Spleen (tissue), 7 donors: ENCODE results near the gene CA9.

Source experiments
- CTCF ChIP-seq, 11 experiments: fragments of 200-600 bp in 7 of 11; fragments of 450-650 bp in 4 of 11; sonication (generic) in 4 of 11; IDR thresholded peaks in 8 of 11; conservative IDR thresholded peaks in 3 of 11; 1 replicate in 7 of 11; 2 replicates in 4 of 11; pipeline versions ENCODE4 v1.4.0 to v1.8.0; 2016 to 2021; ENCODE audit warnings: antibody characterized with exemption in 11 of 11, inconsistent platforms in 4 of 11, mild to moderate bottlenecking in 1 of 11
- POLR2A ChIP-seq, 3 donors: fragments of 450-650 bp; IDR thresholded peaks; one replicate each; pipeline ENCODE4 v1.5.1; 2017; ENCODE audit warnings: antibody characterized with exemption in 3 of 3, mild to moderate bottlenecking in 1 of 3
- donor health status: DM: no; HTN: no; CAD: no; lungs with moderate emphysema.
- donor health status: DM: no; HTN: no; CAD: no.
- donor health status: DM: no; HTN: no; CAD: no.

GRCh38 chr9:35629597-35629996, 44.1 kb upstream of the CA9 start:
- TF ChIP-seq POLR2A (IDR thresholded peaks at IDR 0.05) (no peak), CTCF (IDR thresholded peaks at IDR 0.05 in 8 of 11, conservative IDR thresholded peaks at IDR 0.05 in 3 of 11) (no peak)
